Esophagus muscularis mucosa (tissue), 4 donors: ENCODE data around the gene DNAH11. TPM values are rescaled to one million over a fixed set of nuclear protein-coding genes. Genes with fewer than 3 reads are reported as not detected.

Experiments used
- DNase-seq: peaks from one replicate; pipeline ENCODE4 v3.0.0-alpha.2; 2017; ENCODE audit errors: extremely low spot score
- H3K27ac ChIP-seq, 4 donors: fragments of 200-600 bp; sonication (generic); replicated peaks in 1 of 4; 1 replicate in 3 of 4; 2 replicates in 1 of 4; pipeline ENCODE4 v1.5.1; 2016 to 2019; ENCODE audit warnings: mild to moderate bottlenecking in 1 of 4
- H3K27me3 ChIP-seq, 4 donors: fragments of 200-600 bp; sonication (generic); one replicate each; pipeline versions ENCODE4 v1.5.1 to v1.6.0; 2016 to 2019
- H3K36me3 ChIP-seq, 4 donors: fragments of 200-600 bp; sonication (generic); one replicate each; pipeline ENCODE4 v1.5.1; 2016 to 2019
- H3K4me1 ChIP-seq, 4 donors: fragments of 200-600 bp; sonication (generic); one replicate each; pipeline ENCODE4 v1.5.1; 2016 to 2019
- H3K4me3 ChIP-seq, 4 donors: fragments of 200-600 bp; sonication (generic); 1 replicate in 2 of 4; 2 replicates in 2 of 4; pipeline ENCODE4 v1.5.1; 2016 to 2019; ENCODE audit warnings: mild to moderate bottlenecking in 4 of 4, moderate library complexity in 1 of 4
- H3K9me3 ChIP-seq, 4 donors: fragments of 200-600 bp; sonication (generic); 1 replicate in 3 of 4; 2 replicates in 1 of 4; pipeline ENCODE4 v1.5.1; 2016 to 2019
- EP300 ChIP-seq: sonication (generic); formaldehyde crosslinking; IDR thresholded peaks from one replicate; pipeline ENCODE4 v1.6.1; 2017; ENCODE audit warnings: antibody characterized with exemption
- POLR2A ChIP-seq: fragments of 450-650 bp; IDR thresholded peaks from one replicate; pipeline ENCODE4 v1.6.1; 2017; ENCODE audit warnings: antibody characterized with exemption, moderate library complexity, mild to moderate bottlenecking, low read depth
- POLR2AphosphoS5 ChIP-seq, 2 donors: sonication (generic); formaldehyde crosslinking; IDR thresholded peaks; one replicate each; pipeline ENCODE4 v1.6.1; 2017; ENCODE audit warnings: antibody characterized with exemption in 2 of 2
- WGBS: methylation state at CpG from one replicate; pipeline ENCODE4 v1.1.5; 2018; 5-methylcytosine and 5-hydroxymethylcytosine counted together
- intact Hi-C: fragments of 100-400 bp; cut with DNase I; formaldehyde crosslinking; loops from one replicate; pipeline ENCODE4 v1.15.1; 2023
- total RNA-seq, 4 donors: library from RNA; depleted of rRNA; stranded (reverse); fragments of >200 nt; gene quantifications; one replicate each; pipeline versions ENCODE4 v1.1.0 to v1.2.1, GENCODE V29; 2016
- TF ChIP-seq, protein P1 (sequence below), 3 experiments: fragments of 200-600 bp in 2 of 3; fragments of 450-650 bp in 1 of 3; sonication (generic) in 2 of 3; IDR thresholded peaks; one replicate each; pipeline ENCODE4 v1.5.1; 2017 to 2019; ENCODE audit warnings: antibody characterized with exemption in 3 of 3, mild to moderate bottlenecking in 2 of 3, moderate library complexity in 1 of 3

DNAH11 gene, protein sequence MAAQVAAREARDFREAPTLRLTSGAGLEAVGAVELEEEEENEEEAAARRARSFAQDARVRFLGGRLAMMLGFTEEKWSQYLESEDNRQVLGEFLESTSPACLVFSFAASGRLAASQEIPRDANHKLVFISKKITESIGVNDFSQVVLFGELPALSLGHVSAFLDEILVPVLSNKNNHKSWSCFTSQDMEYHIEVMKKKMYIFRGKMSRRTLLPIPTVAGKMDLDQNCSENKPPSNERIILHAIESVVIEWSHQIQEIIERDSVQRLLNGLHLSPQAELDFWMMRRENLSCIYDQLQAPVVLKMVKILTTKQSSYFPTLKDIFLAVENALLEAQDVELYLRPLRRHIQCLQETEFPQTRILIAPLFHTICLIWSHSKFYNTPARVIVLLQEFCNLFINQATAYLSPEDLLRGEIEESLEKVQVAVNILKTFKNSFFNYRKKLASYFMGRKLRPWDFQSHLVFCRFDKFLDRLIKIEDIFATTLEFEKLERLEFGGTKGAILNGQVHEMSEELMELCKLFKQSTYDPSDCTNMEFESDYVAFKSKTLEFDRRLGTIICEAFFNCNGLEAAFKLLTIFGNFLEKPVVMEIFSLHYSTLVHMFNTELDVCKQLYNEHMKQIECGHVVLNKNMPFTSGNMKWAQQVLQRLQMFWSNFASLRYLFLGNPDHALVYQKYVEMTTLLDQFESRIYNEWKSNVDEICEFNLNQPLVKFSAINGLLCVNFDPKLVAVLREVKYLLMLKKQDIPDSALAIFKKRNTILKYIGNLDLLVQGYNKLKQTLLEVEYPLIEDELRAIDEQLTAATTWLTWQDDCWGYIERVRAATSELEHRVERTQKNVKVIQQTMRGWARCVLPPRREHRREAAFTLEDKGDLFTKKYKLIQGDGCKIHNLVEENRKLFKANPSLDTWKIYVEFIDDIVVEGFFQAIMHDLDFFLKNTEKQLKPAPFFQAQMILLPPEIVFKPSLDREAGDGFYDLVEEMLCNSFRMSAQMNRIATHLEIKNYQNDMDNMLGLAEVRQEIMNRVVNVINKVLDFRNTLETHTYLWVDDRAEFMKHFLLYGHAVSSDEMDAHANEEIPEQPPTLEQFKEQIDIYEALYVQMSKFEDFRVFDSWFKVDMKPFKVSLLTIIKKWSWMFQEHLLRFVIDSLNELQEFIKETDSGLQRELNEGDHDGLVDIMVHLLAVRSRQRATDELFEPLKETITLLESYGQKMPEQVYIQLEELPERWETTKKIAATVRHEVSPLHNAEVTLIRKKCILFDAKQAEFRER (N-terminal part only)
- 10 to 100 TPM in 3 of 4 donors, 1 to 10 TPM in 1; 8.7 to 16.6 (median 13.1) TPM for total RNA-seq

DNA sequence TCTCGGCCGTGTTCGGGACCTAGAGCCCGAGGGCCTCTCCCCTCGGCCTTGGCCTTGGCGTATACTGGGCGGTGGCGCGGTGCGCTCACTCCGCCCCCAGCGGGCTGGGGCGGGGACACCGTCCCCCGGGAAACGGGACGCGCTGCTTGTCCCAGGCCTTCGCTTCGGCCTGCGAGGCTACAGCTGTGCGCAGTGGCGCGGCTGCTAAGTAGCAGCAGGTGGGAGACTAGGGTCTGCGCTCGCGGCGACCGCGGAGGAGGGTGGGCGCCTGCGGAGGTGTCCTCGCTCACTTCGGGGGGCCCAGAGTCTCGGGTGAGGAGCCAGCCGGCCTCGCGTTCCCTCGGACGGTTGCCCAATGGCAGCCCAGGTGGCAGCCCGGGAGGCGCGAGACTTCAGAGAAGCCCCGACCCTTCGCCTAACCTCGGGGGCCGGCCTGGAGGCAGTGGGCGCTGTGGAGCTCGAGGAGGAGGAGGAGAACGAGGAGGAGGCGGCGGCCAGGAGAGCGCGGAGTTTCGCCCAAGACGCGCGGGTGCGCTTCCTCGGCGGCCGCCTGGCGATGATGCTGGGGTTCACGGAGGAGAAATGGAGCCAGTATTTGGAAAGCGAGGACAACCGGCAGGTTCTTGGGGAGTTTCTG lies at the start of gene DNAH11:
DNAH11 (plus strand) TSS at position 149 of the 637 bp plus-strand sequence; CDS start at position 356, 207 bp downstream.
- H3K4me1 ChIP-seq: peaks cover 13 to 31% (median 16%) of the 10 kb centered on the region in 4 donors
- intact Hi-C loops: loop anchor here (10.0 kb wide), 1 partner anchor 232 kb away; no protein-coding TSS in a partner anchor
- H3K4me3 ChIP-seq: peak within 1 kb of the TSS; percentile 61 to 74 (median 68)
- H3K27ac ChIP-seq: peak within 1 kb of the TSS; percentile 53 to 78 (median 59)
- TF ChIP-seq POLR2A (no peak), POLR2AphosphoS5 (IDR thresholded peaks at IDR 0.05) (peak; percentile 28 to 62)
- TF ChIP-seq, protein P1, sequence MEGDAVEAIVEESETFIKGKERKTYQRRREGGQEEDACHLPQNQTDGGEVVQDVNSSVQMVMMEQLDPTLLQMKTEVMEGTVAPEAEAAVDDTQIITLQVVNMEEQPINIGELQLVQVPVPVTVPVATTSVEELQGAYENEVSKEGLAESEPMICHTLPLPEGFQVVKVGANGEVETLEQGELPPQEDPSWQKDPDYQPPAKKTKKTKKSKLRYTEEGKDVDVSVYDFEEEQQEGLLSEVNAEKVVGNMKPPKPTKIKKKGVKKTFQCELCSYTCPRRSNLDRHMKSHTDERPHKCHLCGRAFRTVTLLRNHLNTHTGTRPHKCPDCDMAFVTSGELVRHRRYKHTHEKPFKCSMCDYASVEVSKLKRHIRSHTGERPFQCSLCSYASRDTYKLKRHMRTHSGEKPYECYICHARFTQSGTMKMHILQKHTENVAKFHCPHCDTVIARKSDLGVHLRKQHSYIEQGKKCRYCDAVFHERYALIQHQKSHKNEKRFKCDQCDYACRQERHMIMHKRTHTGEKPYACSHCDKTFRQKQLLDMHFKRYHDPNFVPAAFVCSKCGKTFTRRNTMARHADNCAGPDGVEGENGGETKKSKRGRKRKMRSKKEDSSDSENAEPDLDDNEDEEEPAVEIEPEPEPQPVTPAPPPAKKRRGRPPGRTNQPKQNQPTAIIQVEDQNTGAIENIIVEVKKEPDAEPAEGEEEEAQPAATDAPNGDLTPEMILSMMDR (IDR thresholded peaks at IDR 0.05): peak in 1 of 3 experiments; percentile 18
- peaks cover 0 to 12% (median 0%) of the 10 kb centered on the region in 4 donors for H3K27me3 ChIP-seq
- DNase-seq: no peak
- 1% methylated on average over 30 of the region's 66 CpGs for WGBS
- H3K36me3 ChIP-seq: no peaks in the 10 kb centered on the region
- H3K9me3 ChIP-seq: no peaks in the 10 kb centered on the region

DNA sequence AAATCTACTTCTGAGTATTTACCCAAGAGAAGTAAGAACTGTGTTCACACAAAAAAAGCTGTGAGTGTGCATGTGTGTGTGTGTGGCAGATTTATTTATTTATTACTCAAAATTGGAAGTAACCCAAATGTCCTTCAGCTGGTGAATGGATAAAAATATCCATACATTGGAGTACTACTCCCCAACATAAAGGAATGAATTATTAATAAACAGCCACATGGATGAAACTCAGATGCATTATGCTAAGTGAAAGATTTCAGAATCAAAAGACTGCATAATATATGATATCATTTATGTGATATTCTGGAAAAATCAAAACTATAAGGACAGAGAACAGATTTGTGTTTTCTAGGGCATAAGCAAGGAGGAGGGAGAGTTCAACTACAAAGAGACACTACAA lies 47.1 kb upstream of the DNAH11 start:
- Histone ChIP-seq H3K9me3 (peaks cover 0 to 20% (median 9%) of the 10 kb centered on the region in 4 donors), H3K27me3 (no peaks in the 10 kb centered on the region), H3K27ac (no peak overlapping the region), H3K4me1 (no peaks in the 10 kb centered on the region), H3K4me3 (no peak overlapping the region), H3K36me3 (peaks cover 0 to 5% (median 2%) of the 10 kb centered on the region in 4 donors)
- no peak for TF ChIP-seq POLR2AphosphoS5 (IDR thresholded peaks at IDR 0.05)
- TF ChIP-seq, protein P1 (IDR thresholded peaks at IDR 0.05): no peak
- TF ChIP-seq POLR2A: no peak
- no peak for TF ChIP-seq EP300
- intact Hi-C loops: no loop called here
- DNase-seq: no peak

DNA sequence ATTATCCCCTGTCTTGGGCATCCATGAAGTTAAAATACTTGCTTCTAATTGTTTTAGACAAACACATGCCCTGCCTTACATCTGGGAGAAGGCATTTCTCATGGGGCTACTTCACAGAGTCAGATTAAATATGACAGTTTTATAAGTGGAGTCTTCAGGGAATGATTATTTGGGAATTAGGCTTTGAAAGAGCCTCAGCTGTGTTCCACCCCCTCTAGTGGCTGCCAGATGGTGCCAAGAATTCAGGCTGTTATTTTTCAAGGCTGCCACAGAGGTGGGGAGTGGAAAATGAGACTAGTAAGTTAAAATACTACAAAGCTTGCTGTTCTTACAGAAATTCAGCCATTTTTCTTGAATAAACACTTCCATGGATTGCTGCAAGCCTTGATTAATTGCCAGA lies 45.8 kb upstream of the DNAH11 start:
- H3K4me3 ChIP-seq: no peak overlapping the region
- H3K9me3 ChIP-seq: peaks cover 0 to 20% (median 9%) of the 10 kb centered on the region in 4 donors
- intact Hi-C loops: no loop called here
- no peak overlapping the region for H3K27ac ChIP-seq
- DNase-seq: no peak
- peaks cover 0 to 5% (median 2%) of the 10 kb centered on the region in 4 donors for H3K36me3 ChIP-seq
- no peaks in the 10 kb centered on the region for H3K27me3 ChIP-seq
- no peak for TF ChIP-seq POLR2AphosphoS5 (IDR thresholded peaks at IDR 0.05)
- TF ChIP-seq, protein P1 (IDR thresholded peaks at IDR 0.05): peak in 1 of 3 experiments; percentile 24
- H3K4me1 ChIP-seq: no peaks in the 10 kb centered on the region
